ENCODE measurements around the gene RSPH1.
A peak's percentile ranks its signal among the peaks of the same experiment; 100 is the strongest.
"Not testable (repeated sequence)": the region's sequence is repeated elsewhere in the genome, so short reads cannot be mapped to it uniquely, and the experiment has no call there.

Gene RSPH1

GRCh38 chr21:42480736-42481135 lies 15.3 kb downstream of the RSPH1 start:
- no peak for DNase-seq

GRCh38 chr21:42479582-42479981 lies 16.4 kb downstream of the RSPH1 start:
- DNase-seq = no peak

- DNase-seq = peak; percentile 77
Observed at GRCh38 chr21:42478504-42478903, 17.5 kb downstream of the RSPH1 start.

GRCh38 chr21:42476388-42477331 lies 19.4 kb downstream of the RSPH1 start:
- DNase-seq = no peak

- DNase-seq = no peak
Observed at GRCh38 chr21:42475526-42476387, 20.3 kb downstream of the RSPH1 start.

GRCh38 chr21:42475036-42475435 lies 21.0 kb downstream of the RSPH1 start:
- DNase-seq = no peak

GRCh38 chr21:42474043-42474831 lies 21.8 kb downstream of the RSPH1 start:
- DNase-seq = no peak

- no peak for DNase-seq
Observed at GRCh38 chr21:42473498-42474042, 22.5 kb downstream of the RSPH1 start.

GRCh38 chr21:42472521-42472920 lies 23.5 kb downstream of the RSPH1 start:
- no peak for DNase-seq

- no peak for DNase-seq
Observed at GRCh38 chr21:42471716-42472330, 24.2 kb downstream of the RSPH1 start.

- no peak for DNase-seq
Observed at GRCh38 chr21:42471206-42471605, 24.8 kb downstream of the RSPH1 start.

- not testable (repeated sequence) for DNase-seq
Observed at GRCh38 chr21:42469726-42470125, 26.3 kb downstream of the RSPH1 start.

- DNase-seq = no peak
Observed at GRCh38 chr21:42469272-42469671, 26.8 kb downstream of the RSPH1 start.

GRCh38 chr21:42468491-42469131 lies 27.4 kb downstream of the RSPH1 start:
- no peak for DNase-seq

GRCh38 chr21:42467140-42467983 lies 28.7 kb downstream of the RSPH1 start:
- peak; percentile 98 for DNase-seq

GRCh38 chr21:42466700-42467099 lies 29.3 kb downstream of the RSPH1 start:
- DNase-seq = no peak

GRCh38 chr21:42465803-42466127 lies 30.3 kb downstream of the RSPH1 start:
- no peak for DNase-seq

GRCh38 chr21:42465008-42465802 lies 30.8 kb downstream of the RSPH1 start:
- peak; percentile 82 for DNase-seq

- DNase-seq = peak; percentile 31
Observed at GRCh38 chr21:42463861-42464515, 32.0 kb downstream of the RSPH1 start.

Measured in MV-4-11 (cell line).